Measurements from ENCODE around the gene USP36. TPM values are rescaled to one million over a fixed set of nuclear protein-coding genes. Genes with fewer than 3 reads are reported as not detected.

The USP36 gene
- total RNA-seq (2022; extraction: Qiagen RNA extraction), result 46.3 to 62.8 TPM (median 56.6 TPM) in 5 replicates

GRCh38 chr17:78840780-78841611, at the start of gene USP36:
Gene USP36, minus strand, starts transcription at chr17:78840814. Its CDS starts 4,451 bp downstream, at chr17:78836363.

DNA sequence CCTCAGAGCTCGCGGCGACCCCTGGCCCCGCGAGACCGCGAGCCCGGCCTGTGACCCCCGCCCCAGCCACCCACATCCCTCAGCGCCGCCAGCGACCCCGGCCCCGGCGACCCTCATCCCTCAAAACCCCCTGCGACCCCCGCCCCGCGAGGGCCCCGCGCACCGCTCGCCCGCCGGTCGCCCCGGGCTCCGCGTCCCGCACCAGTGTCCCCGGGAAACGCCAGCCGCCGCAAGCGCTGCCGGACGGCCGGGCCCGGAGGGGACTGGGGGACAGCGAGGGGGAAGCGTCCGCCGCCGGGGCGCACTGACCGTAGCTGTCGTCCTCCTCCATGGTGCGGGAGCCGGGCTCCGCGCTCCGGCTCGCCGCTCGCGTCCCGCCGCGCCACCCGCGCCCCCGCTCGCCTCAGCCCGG, 58.7 kb downstream of the USP36 start, which contains the start of gene CYTH1:
TSS of gene CYTH1 (minus strand) at position 381 of the 412 bp plus-strand sequence. CDS start at position 331, 50 bp downstream.

Other genes with a start within 250 kb of the USP36 start
- 59.6 to 75.1 TPM (median 66.4 TPM) in 5 replicates for gene CYTH1, start 58.5 kb downstream of the USP36 start, total RNA-seq (2022; extraction: Qiagen RNA extraction)
- gene CEP295NL, start 62.4 kb upstream of the USP36 start, total RNA-seq (2022; extraction: Qiagen RNA extraction), result 0.34 to 0.54 TPM (median 0.40 TPM) in 5 replicates
- gene TIMP2, start 84.6 kb upstream of the USP36 start, total RNA-seq (2022; extraction: Qiagen RNA extraction), result 188 to 255 TPM (median 232 TPM) in 5 replicates
- gene LGALS3BP, start 139.1 kb upstream of the USP36 start, total RNA-seq (2022; extraction: Qiagen RNA extraction), result 68.1 to 82.0 TPM (median 76.3 TPM) in 5 replicates
- gene CANT1, start 168.9 kb upstream of the USP36 start, total RNA-seq (2022; extraction: Qiagen RNA extraction), result 71.2 to 86.0 TPM (median 83.6 TPM) in 5 replicates
- gene C1QTNF1, start 183.4 kb upstream of the USP36 start, total RNA-seq (2022; extraction: Qiagen RNA extraction), result 55.7 to 66.1 TPM (median 59.8 TPM) in 5 replicates
- gene ENGASE, start 234.0 kb upstream of the USP36 start, total RNA-seq (2022; extraction: Qiagen RNA extraction), result 7.8 to 18.8 TPM (median 14.8 TPM) in 5 replicates